NOMO-1 treated with dmso at 0.1 percent for 144 hours (cell line): Measurements from ENCODE around the gene COX6A1.
"Not testable (repeated sequence)": the region's sequence is repeated elsewhere in the genome, so short reads cannot be mapped to it uniquely, and the experiment has no call there.

Experiments used
- DNase-seq: peaks from one replicate; lab custom pipeline; 2025; ENCODE audit not compliant: unreplicated experiment; lab: John Stamatoyannopoulos, UW

The COX6A1 gene

DNA sequence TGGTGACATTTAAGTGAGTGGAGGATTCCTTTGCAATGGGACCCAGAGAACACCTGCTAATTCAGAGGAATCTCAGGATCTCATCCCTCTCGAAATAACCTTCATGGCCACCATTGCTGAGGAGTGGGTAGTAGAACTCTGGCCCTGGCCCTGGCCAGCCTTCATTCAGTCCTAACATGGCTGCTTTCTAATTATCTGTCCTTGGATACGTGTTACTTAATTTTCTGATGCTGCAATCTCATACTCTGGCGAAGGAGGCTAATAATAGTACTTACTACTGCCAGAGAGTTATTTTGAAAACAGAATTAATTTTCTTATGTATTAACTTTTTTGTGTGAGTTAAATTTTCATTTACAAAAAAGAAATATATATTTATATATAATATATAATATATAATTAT lies 12.1 kb upstream of the COX6A1 start:
- DNase-seq: no peak

DNA sequence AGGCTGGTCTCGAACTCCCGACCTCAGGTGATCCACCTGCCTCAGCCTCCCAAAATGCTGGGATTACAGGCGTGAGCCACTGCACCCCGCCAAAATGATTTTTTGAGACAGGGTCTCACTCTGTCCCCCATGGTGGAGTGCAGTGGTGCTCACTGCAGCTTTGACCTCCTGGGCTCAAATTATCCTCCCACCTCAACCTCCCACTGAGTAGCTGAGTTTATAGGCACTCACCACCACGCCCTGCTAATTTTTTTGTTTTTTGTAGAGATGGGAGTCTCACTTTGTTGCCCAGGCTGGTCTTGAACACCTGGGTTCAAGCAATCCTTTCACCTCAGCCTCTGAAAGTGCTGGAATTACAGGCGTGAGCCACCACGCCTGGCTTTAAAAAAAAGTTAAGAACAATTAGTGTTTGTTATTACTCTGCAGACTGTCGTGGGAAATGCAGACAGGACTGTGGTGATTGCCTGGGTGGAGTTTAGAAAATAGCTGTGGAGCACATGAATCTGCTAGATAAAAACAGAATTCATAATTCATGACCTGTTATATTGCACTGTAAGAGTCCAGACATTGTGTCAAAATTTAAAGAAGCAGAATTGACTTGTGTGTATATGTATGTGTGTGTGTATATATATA lies 9.2 kb upstream of the COX6A1 start:
- DNase-seq: no peak

DNA sequence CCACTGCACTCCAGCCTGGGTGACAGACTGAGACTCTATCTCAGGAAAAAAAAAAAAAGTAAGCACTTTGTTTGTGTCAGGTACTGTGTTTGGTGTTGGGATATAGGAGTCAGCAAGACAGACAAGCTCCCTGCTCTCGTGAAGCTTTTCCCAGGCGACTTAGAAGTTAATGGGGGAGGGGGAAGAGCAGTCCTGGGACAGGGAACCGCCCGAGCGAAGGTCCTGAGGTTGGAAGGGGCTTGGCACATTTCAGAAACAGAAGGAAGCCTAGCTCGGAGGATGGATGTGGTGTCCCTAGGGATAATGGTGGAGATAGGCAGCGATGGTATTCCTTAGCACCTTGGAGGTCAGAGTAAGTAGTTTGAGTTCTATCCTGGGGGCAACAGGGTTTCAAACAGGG lies 8.5 kb upstream of the COX6A1 start:
- no peak for DNase-seq

DNA sequence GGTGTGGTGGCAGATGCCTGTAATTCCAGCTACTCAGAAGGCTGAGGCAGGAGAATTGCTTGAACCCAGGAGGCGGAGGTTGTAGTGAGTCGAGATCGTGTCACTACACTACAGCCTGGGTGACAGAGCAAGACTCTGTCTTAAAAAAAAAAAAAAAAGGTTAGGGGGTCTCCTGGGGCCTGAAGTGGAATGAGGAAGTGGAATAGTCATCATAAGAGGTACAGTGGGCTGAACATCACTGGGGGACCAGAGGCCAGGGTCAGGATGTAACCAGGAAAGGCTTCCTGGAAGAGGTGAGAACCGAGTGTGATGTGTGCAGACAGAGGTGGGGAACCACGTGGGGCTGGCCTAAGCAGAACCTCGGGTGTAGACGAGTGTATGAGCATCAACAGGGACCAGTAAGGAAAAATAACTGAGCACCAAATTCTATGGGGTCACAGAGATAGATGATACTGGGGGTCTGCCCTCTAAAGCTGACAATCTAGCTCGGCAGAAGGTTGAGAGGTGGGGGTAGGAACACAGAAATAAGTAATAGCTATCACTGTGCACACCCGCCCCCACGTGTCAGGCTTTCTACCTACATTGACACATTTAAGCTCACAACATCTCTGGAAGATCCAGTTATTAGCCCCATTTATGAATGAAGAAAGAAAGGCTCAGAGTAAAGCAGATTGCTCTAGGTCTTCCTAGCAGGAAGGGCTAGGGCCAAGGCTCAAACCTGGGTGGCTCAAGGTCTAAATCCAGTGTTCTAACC lies 5.0 kb upstream of the COX6A1 start:
- DNase-seq: no peak

DNA sequence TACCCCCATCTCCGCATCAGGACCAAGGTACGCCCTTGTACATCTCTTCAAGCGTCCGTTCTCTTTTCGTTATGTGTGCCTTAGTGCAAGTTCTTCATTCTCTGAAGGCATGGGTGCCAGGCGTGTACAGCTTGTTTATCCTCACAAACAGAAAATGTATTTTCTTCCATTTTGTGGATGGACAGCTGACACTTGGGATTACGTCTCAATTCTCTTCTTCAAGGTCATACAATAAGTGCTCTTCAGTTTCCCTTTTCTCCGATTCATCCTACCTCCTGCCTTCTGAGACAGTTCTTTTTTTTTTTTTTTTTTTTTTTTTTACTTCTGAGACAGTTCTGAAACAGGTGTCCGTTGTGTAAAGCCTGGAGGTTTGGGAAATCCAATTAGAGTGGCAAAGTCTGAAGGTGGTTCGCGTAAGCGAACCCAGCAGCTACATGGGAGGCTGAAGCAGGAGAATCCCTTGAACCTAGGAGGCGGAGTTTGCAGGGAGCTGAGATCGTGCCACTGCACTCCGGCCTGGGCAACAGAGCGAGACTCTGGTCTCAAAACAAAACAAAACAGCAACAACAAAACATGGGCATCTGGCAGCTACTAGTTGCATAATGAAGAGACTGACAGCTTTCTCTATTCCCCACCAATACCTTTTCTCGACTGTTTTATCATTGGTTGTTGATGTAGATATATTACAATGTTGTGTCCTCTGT lies 734 bp downstream of the COX6A1 start:
- no peak for DNase-seq

DNA sequence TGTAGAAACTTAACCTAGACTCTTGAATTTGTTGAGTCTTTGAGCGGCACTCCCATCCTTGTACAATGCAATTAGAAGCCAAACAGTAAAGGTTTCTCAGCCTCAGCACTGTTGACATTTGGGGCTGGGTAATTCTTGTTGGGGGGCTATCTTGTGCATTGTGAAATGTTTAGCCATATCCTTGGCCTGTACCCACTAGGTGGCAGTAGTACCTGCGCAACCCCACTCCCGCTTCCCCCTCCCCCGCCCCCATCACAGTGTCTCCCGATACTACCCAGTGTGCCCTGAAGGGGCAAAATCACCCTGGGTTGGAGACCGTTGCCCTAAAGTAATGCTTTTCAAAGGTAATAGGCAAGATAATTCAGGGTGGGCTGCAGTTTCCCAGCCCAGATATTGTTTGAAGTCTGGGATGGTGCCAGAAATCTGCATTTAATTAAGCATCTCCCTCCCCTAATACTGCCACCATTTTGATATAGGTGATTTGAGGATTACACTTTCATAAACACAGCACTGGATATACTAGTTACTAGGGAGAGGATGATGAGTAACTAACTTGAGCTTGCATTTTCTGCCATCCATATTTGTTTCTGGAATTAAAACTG lies 1.8 kb downstream of the COX6A1 start:
- DNase-seq: peak; percentile 23

DNA sequence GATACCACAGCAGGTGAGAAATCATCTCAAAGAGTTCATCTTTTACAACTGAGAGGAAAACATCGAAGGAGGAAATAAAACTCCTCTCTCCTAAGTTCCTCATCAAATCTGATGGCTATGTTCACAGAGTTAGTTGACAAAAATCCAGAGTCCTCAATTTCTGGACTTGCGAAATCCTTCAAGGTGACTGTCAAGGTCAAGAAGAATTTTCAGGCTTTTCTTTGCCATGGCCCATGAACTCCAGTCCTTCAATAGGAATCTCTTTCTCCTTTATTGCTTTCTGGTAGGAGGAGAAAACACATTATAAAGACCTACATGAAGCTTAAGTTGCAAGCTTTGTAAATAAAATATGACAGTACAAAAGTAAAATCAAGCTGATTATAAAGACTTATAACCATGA lies 6.8 kb downstream of the COX6A1 start:
- no peak for DNase-seq

DNA sequence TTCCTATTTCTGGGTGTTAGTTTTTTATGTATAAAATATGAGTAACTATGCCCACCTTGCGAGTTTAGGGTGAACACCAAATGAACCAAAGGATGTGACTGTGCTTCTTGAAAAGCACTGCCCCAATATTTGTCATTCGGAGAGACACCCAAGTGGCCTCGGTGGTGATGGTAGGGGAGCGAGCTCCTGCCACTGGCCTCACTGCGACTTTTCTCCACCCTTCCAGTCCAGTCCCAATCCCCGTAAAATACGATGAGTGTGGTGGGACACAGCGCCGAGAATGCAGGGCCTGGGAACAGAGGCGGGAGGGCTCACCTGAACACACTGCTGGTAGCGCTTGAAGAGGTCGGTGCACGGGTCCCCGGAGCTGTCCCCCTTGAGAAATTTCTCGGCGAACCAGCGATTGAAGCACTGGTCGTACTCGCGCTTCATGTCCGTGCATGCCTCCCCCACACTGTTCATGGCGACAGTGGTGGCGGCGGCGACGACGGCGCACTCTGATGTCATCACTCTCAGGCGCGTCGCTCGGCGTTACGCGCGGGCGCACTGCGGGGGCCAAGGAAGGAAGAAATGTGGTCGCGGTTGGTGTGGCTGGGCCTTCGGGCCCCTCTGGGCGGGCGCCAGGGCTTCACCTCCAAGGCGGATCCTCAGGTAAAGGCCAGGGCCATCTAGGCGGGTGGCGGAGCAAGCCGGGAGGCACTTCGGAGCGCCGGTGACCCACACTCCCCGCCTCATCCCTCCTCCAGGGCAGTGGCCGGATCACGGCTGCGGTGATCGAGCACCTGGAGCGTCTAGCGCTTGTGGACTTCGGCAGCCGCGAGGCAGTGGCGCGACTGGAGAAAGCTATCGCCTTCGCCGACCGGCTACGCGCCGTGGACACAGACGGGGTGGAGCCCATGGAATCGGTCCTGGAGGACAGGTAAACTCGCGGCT lies 8.3 kb downstream of the COX6A1 start, which contains the start of the genes GATC and TRIAP1:
GATC (plus strand) TSS at position 534 of the 933 bp plus-strand sequence; CDS start at position 571, 37 bp downstream.
TRIAP1 (minus strand) TSS at position 474 of the 933 bp plus-strand sequence; CDS start at position 462, 12 bp downstream.
- DNase-seq: peak; percentile 83

DNA sequence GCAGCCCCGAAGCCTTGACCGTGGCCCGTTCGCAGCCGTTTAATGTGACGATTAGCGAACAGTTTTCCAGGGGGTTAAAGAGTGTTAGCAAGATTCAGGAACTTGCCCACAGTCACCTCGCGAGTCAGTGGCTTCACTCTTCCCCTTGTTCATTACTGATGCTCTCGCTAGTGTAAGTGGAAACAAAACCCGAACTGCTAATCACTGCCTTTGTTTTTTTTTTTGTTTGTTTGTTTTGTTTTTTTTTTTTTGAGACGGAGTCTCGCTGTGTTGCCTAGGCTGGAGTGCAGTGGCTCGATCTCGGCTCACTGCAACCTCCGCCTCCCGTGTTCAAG lies 8.9 kb downstream of the COX6A1 start:
- DNase-seq: not testable (repeated sequence)

DNA sequence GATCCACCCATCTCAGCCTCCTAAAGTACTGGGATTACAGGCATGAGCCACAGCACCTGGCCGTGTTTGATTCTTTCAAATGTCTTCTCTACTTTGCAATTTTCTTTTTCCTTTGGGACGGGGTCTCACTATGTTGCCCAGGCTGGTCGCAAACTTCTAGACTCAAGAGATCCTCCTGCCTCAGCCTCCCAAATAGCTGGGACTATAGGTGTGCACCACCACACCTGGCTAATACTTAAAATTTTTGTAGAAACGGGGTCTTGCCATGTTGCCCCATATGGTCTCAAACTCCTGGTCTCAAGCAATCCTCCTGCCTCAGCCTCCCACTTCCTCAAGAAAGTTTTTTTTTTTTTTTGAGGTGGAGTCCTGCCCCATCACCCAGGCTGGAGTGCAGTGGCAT lies 10.1 kb downstream of the COX6A1 start:
- no peak for DNase-seq

DNA sequence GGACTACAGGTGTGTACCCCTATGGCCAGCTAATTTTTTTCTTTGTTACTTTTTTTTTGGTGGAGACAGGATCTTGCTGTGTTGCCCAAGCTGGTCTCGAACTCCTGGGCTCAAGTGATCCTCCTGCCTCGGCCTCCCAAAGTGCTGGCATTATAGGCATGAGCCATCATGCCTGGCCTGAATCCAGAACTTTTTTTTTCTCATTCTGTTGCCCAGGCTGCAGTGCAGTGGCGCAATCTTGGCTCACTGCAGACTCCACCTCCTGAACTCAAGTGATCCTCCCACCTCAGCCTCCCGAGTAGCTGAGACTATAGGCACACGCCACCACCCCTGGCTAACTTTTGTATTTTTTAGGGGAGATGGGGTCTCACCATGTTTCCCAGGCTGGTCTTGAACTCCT lies 14.6 kb downstream of the COX6A1 start:
- DNase-seq: not testable (repeated sequence)

DNA sequence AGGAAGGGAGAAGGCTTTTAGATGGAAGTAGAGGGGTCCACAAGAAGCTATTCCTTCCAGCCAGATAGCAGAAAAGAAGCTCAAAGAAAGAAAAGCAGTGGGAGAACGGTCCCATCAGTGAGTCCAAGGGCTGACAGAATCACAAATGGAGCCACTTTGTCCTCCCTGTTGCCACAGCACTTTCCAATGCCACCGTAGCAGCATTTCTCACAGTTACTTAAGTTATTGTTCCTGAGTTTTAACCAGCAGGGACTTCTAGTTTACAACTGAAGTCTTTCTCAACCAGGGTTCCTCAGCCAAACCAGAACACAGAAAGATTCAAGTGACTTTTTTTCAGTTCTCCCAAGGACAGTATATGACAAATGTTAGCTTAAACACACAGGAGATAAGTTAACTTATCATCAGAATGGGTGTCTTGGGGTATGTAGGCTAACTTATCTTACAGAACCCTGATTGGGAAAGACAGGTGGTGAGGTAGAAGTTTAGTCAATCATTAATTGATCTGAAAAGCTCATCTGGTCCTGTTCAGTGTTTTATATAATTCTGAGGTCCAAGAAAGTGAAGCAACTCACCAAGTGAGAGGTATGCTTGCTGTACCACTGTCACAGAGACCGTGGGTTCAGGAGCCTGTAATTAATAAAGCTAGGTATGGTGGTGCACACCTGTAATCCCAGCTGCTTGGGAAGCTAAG lies 15.3 kb downstream of the COX6A1 start:
- no peak for DNase-seq

DNA sequence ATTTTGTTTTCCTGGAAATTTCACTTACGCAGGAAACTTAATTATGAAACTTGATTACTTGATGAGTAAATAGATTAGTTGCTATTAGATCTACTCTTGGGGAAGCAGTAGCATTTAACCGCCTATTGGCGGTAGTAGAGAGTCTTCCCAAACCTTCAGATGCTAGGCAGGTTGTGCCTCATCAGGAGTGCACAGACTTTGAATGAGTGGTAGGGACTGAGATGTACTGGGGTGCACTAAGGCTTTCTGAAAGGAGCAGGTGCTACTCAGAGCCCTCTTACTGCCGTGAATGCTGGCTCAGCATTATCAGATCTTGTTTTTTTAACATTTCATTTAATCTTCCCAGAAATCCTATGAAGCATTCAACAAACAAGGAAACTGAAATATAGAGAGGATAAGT lies 16.1 kb downstream of the COX6A1 start:
- peak; percentile 33 for DNase-seq

DNA sequence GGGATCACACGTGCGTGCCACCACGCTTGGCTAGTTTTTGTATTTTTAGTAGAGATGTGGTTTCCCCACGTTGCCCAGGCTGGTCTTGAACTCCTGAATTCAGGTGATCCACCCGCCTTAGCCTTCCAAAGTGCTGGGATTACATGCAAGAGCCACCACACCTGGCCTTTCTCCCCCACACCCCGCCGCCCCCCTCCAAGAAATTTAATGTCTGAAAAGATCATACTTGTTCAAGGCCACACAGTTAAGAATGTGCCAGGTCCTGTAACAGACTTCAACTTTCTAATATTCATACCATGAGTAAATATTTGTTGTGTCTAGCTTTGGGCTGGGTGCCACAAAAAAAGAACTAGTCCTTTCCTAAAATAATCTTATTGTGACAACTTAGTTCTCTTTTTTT lies 17.4 kb downstream of the COX6A1 start:
- DNase-seq: no peak

DNA sequence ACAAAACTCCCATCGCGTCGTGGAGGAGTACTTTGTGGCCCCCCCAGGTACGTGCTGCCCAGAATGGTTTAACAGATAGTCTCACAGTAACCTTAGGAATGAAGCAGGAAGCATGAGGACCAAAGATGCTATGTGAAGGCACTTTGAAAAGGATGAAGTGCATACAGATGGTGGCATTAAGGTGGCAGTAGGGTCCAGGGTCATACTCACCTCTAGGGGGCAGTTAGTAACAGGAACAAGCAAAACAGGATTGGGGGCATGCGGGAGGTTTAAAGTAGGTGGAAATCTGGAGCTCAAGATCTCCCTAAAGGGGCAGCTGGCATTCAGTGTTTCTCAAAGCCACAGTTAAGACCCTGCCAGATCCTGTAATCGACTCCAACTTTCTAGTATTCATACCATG lies 19.2 kb downstream of the COX6A1 start:
- no peak for DNase-seq

DNA sequence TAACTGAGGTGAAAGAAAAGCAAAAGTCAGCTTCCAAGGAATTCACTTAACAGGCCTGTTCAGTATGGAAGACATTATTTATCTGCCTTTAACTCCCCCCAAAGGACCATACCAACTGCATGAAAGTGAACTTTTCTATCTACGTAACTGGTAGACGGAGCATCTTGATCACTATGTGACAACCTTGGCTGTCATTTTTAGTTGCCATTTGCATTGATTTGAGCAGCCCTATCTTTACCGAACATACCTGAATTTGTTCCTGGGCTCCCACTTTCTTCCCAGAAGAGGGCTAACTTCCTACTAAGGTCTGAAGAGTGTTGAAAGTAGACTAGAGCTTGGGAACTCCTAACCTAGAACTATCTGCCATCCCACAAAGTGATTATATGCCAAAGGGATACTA lies 22.2 kb downstream of the COX6A1 start:
- DNase-seq: no peak

DNA sequence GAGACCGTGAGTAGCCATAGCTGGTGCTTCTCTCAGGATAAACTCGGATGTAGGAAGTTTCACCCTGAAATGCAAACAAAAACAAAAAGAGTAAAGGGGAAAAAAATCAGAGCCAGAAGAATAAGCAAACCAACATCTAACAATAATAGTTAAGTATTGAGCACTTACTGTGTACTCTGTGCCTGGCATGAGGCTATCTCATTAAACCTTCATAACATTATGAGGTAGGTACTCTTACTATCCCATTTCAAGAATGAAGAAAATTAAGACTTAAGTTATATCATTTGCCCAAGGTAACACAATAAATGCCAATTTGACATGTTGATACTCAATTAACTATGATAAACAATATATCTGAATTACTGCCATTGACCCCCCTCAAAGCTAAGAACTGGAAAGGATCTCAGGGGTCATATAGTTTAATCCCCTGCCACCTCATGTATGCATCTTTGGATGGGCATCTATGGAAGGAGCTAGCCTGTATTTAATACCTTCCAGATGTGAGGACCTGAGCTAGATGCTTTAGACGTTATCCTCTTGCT lies 24.3 kb downstream of the COX6A1 start:
- no peak for DNase-seq

DNA sequence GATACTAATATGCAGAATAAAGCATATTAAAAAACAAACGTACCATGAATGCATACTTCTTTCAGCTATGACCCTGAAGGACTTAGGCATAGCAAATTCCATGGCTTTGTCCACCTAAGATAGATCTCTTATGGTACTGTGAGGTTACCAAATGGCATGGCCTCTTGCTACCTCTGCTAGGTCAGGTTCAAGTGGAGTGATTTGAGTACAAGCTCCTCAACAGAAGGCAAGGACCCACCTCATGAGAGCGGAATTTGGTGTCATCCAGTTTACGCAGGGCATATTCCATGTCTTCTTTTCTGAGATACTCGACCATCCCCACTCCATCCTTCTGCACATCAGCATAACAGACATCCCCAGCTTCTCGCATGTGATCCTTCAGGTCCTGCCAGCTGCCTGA lies 25.8 kb downstream of the COX6A1 start:
- no peak for DNase-seq

DNA sequence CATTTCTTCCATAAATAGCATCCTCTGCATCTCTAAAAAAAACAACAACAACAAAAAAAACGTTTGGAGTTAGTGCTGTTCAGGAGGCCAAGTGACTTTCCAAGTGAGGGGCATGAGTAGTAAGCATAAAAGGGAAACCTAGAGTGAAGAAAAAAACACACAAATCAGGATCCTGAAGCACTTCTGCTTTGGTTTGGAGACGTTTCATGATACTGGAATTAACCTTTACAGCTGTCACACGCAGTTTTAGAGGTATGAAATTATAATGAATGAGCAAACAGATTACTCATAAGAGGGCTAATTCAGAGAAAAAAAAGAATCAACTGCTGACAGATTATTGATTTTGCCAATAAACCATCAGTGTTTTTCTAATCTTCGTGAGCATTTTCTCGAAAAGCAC lies 27.8 kb downstream of the COX6A1 start:
- no peak for DNase-seq
